ENCODE results near the gene ASPRV1. TPM values are rescaled to one million over a fixed set of nuclear protein-coding genes. Genes with fewer than 3 reads are reported as not detected.

The ASPRV1 gene
- polyA plus RNA-seq, 1 of the 3 experiments (the other 2 are of a cell fraction): 0.20 TPM

- TF ChIP-seq REST (IDR thresholded peaks at IDR 0.05; ENCODE audit: low read depth, low read length) (no peak), CHD2 (IDR thresholded peaks at IDR 0.05; ENCODE audit: low read length, partially characterized antibody) (no peak), TEAD4 (IDR thresholded peaks at IDR 0.05; ENCODE audit: borderline replicate concordance, insufficient read depth) (no peak)
Observed at GRCh38 chr2:69983392-69983966, 22.0 kb upstream of the ASPRV1 start (continued).

GRCh38 chr2:69979902-69980807, 18.7 kb upstream of the ASPRV1 start:
- WGBS (ENCODE audit: low lambda C conversion rate): 85% methylated on average over 8 of the region's 8 CpGs
- no peak overlapping the region for H3K27ac ChIP-seq (ENCODE audit: low read depth in 2 of 2, low read length in 1 of 2)
- no peak for DNase-seq
- ChIA-PET POLR2A (no interaction called here), CTCF (interaction anchor here (0.7 kb wide), 1 partner anchor 26 kb away, joined by 3 read pairs; no protein-coding TSS in a partner anchor)
- no peak overlapping the region for H3K9ac ChIP-seq
- H4K20me1 ChIP-seq (ENCODE audit: insufficient read depth): no peaks in the 10 kb centered on the region
- no peaks in the 10 kb centered on the region for H3K27me3 ChIP-seq (ENCODE audit: insufficient read depth)
- no peaks in the 10 kb centered on the region for H3K9me3 ChIP-seq
- H3K36me3 ChIP-seq (replicated peaks in 1 of 2; ENCODE audit: control insufficient read depth in 1 of 2, insufficient read depth in 2 of 2, low read length in 1 of 2): no peaks in the 10 kb centered on the region
- H3K4me3 ChIP-seq (ENCODE audit: low read depth in 2 of 2, low read length in 1 of 2): no peak overlapping the region
- H3K4me1 ChIP-seq (ENCODE audit: control insufficient read depth in 1 of 2, insufficient read depth in 2 of 2, low read depth in 1 of 2, low read length in 1 of 2): peaks cover 0 to 3% of the 10 kb centered on the region in 2 experiments; a peak in 1 of 4 replicates
- no peaks in the 10 kb centered on the region for H3F3A ChIP-seq (replicated peaks; ENCODE audit: insufficient read depth)
- no peaks in the 10 kb centered on the region for H3K79me2 ChIP-seq (ENCODE audit: insufficient read depth)
- no peak overlapping the region for H2AFZ ChIP-seq (ENCODE audit: low read depth)
- no peaks in the 10 kb centered on the region for H3K9me2 ChIP-seq
- H3K4me2 ChIP-seq: no peak overlapping the region
- no peak for TF ChIP-seq RCOR1 (IDR thresholded peaks at IDR 0.05; ENCODE audit: low read length)
- no peak for TF ChIP-seq FOSL2 (IDR thresholded peaks at IDR 0.05; ENCODE audit: borderline replicate concordance, low read depth)
- TF ChIP-seq RXRA (IDR thresholded peaks at IDR 0.05; ENCODE audit: borderline replicate concordance, low read depth): no peak
- no peak for TF ChIP-seq TEAD4 (IDR thresholded peaks at IDR 0.05; ENCODE audit: borderline replicate concordance, insufficient read depth)
- no peak for TF ChIP-seq CTCF (IDR thresholded peaks at IDR 0.05)
- TF ChIP-seq FOXM1 (IDR thresholded peaks at IDR 0.05; ENCODE audit: low read depth): no peak
- TF ChIP-seq RAD21 (IDR thresholded peaks at IDR 0.05; ENCODE audit: low read length): no peak
- no peak for TF ChIP-seq SMC3 (IDR thresholded peaks at IDR 0.05; ENCODE audit: low read depth, low read length)
- TF ChIP-seq YY1 (IDR thresholded peaks at IDR 0.05; ENCODE audit: low read depth): no peak
- no peak for TF ChIP-seq CHD2 (IDR thresholded peaks at IDR 0.05; ENCODE audit: low read length, partially characterized antibody)
- no peak for TF ChIP-seq EZH2phosphoT487 (IDR thresholded peaks at IDR 0.05; ENCODE audit: borderline replicate concordance, low read depth)
- no peak for TF ChIP-seq GATA2 (CRISPR knock-in tag; IDR thresholded peaks at IDR 0.05)
- no peak for TF ChIP-seq MAX (IDR thresholded peaks at IDR 0.05; ENCODE audit: low read depth)
- no peak for TF ChIP-seq RFX5 (IDR thresholded peaks at IDR 0.05; ENCODE audit: low read length)
- no peak for TF ChIP-seq ZBTB33 (IDR thresholded peaks at IDR 0.05; ENCODE audit: borderline replicate concordance, low read depth)
- no peak for TF ChIP-seq FOXJ3 (CRISPR knock-in tag; IDR thresholded peaks at IDR 0.05)
- no peak for TF ChIP-seq USF2 (IDR thresholded peaks at IDR 0.05; ENCODE audit: borderline replicate concordance, low read depth, low read length)
- no peak for TF ChIP-seq TAF1 (IDR thresholded peaks at IDR 0.05; ENCODE audit: borderline replicate concordance, low read depth, low read length)
